Activated CD8-positive, alpha-beta memory T cell treated with anti-CD3 and anti-CD28 coated beads, Interleukin-2, amount 50 U/mL, for 1 hour (primary cell): ENCODE results near the gene ENGASE.

ENCODE experiments used
- DNase-seq: peaks from one replicate; pipeline ENCODE4 v3.0.0-alpha.2; 2020; ENCODE audit errors: extremely low read depth

Gene ENGASE

DNA sequence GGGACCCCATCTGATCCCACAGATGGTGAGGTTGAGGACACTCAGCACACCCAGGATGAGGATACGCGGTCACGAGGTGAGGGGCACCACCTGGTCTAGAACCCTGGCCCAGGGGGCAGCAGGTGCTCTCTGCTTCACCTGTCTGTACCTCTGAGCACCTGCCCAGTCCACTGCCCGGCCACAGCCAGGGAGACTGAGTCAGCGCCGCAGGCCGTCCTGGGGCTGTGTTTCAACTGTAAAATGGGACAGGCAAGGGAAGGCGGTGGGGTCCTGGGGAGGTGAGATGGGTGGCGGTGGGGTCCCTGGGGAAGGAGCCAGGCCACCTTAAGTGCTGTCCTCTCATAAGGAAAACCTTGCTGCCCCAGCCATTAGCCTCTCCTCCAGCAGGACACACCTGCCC is 60.4 kb downstream of the ENGASE start:
- DNase-seq = no peak

DNA sequence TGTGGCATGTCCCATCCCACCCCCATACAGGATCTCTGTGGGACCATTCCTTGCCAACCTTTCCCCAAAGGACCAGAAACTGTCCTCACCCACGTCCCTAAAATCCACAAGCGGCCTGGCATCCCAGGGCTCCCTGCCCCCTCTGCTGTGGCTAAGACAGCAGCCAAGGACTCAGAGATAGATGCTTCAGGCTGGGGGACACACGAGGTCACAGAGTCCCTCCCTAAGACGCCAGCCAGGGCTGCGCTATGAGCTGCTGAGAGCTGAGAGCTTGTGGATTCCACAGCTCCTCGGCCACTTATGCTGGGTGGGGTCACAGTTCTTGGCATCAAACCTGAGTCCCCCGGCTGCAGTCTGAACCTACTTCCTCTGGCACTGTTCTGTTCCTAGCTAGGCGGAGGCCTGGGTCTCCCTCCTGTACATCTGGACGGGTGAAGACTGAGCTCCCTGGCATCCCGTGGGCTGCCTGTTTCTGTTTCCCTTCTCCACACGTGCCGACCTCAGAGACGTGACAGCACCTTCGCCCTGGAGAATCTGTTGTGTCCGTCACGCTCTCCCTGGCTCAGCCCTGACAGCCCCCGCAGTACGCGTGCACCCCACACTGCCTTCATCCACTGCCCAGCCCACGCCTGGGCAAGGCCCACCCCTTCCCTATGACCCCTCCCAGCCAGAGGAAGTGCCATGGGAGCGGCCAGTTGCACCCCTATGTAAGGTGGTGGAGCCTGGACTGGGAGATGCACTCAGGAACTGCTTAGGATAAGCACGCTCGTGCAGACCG is 61.2 kb downstream of the ENGASE start:
- no peak for DNase-seq
